HL-60 (cell line): ENCODE measurements around the gene MAPT.

ENCODE experiments used
- DNase-seq, 2 experiments: peaks; one replicate each; pipeline ENCODE4 v3.0.0-alpha.2; 2010 to 2020; ENCODE audit warnings: low read depth in 1 of 2, low spot score in 1 of 2
- H3K27ac ChIP-seq: fragments of 250-450 bp; sonication (Bioruptor Pico); replicated peaks from 2 replicates; pipeline ENCODE4 v1.5.1; 2020; ENCODE audit warnings: mild to moderate bottlenecking, moderate library complexity
- H3K27me3 ChIP-seq: fragments of 250-450 bp; sonication (Bioruptor Pico); 2 replicates; pipeline ENCODE4 v1.5.1; 2021; ENCODE audit warnings: mild to moderate bottlenecking, moderate library complexity; ENCODE audit not compliant: insufficient read depth, poor library complexity, severe bottlenecking
- H3K4me3 ChIP-seq: replicated peaks from 2 replicates; pipeline ENCODE4 v1.5.1; 2011; ENCODE audit warnings: mild to moderate bottlenecking, control low read depth, low read length; ENCODE audit not compliant: insufficient read depth
- CTCF ChIP-seq: IDR thresholded peaks from one replicate; pipeline ENCODE4 v1.5.1; 2011; ENCODE audit warnings: low read length, control low read depth, inconsistent platforms; ENCODE audit not compliant: insufficient read depth
- GABPA ChIP-seq: IDR thresholded peaks from 2 replicates; pipeline ENCODE4 v1.6.1; 2012; ENCODE audit warnings: low read depth
- POLR2AphosphoS5 ChIP-seq: IDR thresholded peaks from 2 replicates; pipeline ENCODE4 v1.6.1; 2012; ENCODE audit warnings: low read depth
- REST ChIP-seq: IDR thresholded peaks from 2 replicates; pipeline ENCODE4 v1.6.1; 2012; ENCODE audit warnings: low read depth; ENCODE audit not compliant: insufficient replicate concordance
- SPI1 ChIP-seq: IDR thresholded peaks from 2 replicates; pipeline ENCODE4 v1.6.1; 2012; ENCODE audit warnings: low read depth, mild to moderate bottlenecking, borderline replicate concordance

MAPT gene

GRCh38 chr17:45869676-45870341 is 24.5 kb upstream of the MAPT start:
- H3K4me3 ChIP-seq = no peak overlapping the region
- DNase-seq = no peak
- TF ChIP-seq SPI1 (no peak), CTCF (no peak), POLR2AphosphoS5 (no peak), GABPA (no peak), REST (no peak)
- no peak overlapping the region for H3K27ac ChIP-seq
- H3K27me3 ChIP-seq = peaks cover 6% of the 10 kb centered on the region

- H3K27ac ChIP-seq = no peak overlapping the region
- TF ChIP-seq REST (no peak), SPI1 (no peak), GABPA (no peak)
- H3K27me3 ChIP-seq = peaks cover 3% of the 10 kb centered on the region
- DNase-seq = no peak
- no peak overlapping the region for H3K4me3 ChIP-seq
These were observed 23.9 kb upstream of the MAPT start for GRCh38 chr17:45870342-45870974.

GRCh38 chr17:45871718-45872117 is 22.6 kb upstream of the MAPT start:
- TF ChIP-seq REST (no peak), POLR2AphosphoS5 (no peak), GABPA (no peak), CTCF (no peak), SPI1 (no peak)
- no peak for DNase-seq
- Histone ChIP-seq H3K27me3 (no peaks in the 10 kb centered on the region), H3K4me3 (no peak overlapping the region), H3K27ac (no peak overlapping the region)
